H1 (cell line): ENCODE results near the gene IFNL1. TPM values are rescaled to one million over a fixed set of nuclear protein-coding genes. Genes with fewer than 3 reads are reported as not detected.

Source experiments
- CTCF ChIA-PET: fragments of 300-600 bp; sonication (Branson Sonifier 250); formaldehyde crosslinking; loops from one replicate; lab custom pipeline; 2021; ENCODE audit not compliant: partially characterized antibody; lab: Charles Lee
- POLR2A ChIA-PET: fragments of 300-600 bp; sonication (Branson Sonifier 250); formaldehyde crosslinking; loops from one replicate; lab custom pipeline; 2021; ENCODE audit warnings: inconsistent platforms; ENCODE audit not compliant: partially characterized antibody; lab: Charles Lee
- DNase-seq, 2 experiments: peaks; one replicate each; pipeline versions ENCODE4 v3.0.0 to v3.0.0-alpha.2; 2010 to 2022; ENCODE audit warnings: low spot score in 2 of 2, low read depth in 1 of 2, mixed read lengths in 1 of 2
- FAIRE-seq: peaks from 2 replicates; lab custom pipeline; 2011; peaks lifted over from hg19 to GRCh38; lab: Jason Lieb, UNC
- H2AFZ ChIP-seq: 2 replicates; pipeline ENCODE4 v1.8.1; 2012; ENCODE audit warnings: low read length, inconsistent platforms
- H2AK5ac ChIP-seq: 2 replicates; pipeline ENCODE4 v1.6.1; 2013; ENCODE audit warnings: low read depth, low read length
- H2BK120ac ChIP-seq: replicated peaks from 2 replicates; pipeline ENCODE3; 2013; ENCODE audit warnings: low read depth, low read length, inconsistent platforms
- H2BK12ac ChIP-seq: 2 replicates; pipeline ENCODE4 v1.6.1; 2013; ENCODE audit warnings: low read depth, low read length
- H2BK15ac ChIP-seq: 2 replicates; pipeline ENCODE4 v1.6.1; 2013; ENCODE audit warnings: low read length
- H2BK20ac ChIP-seq: 2 replicates; pipeline ENCODE4 v1.6.1; 2013; ENCODE audit warnings: low read length
- H2BK5ac ChIP-seq: 2 replicates; pipeline ENCODE4 v1.6.1; 2013; ENCODE audit warnings: low read depth, low read length
- H3K14ac ChIP-seq: 2 replicates; pipeline ENCODE4 v1.6.1; 2013; ENCODE audit warnings: inconsistent platforms; ENCODE audit not compliant: insufficient read length
- H3K18ac ChIP-seq: 2 replicates; pipeline ENCODE4 v1.6.1; 2013; ENCODE audit warnings: low read length; ENCODE audit errors: extremely low read depth
- H3K23ac ChIP-seq: 2 replicates; pipeline ENCODE4 v1.6.1; 2013; ENCODE audit warnings: inconsistent platforms; ENCODE audit not compliant: insufficient read length
- H3K23me2 ChIP-seq: 2 replicates; pipeline ENCODE4 v1.6.1; 2013; ENCODE audit warnings: low read depth, low read length
- H3K27ac ChIP-seq: 2 replicates; pipeline ENCODE4 v1.6.1; 2011; ENCODE audit warnings: low read depth, low read length, inconsistent platforms
- H3K27me3 ChIP-seq, 4 experiments: replicated peaks in 1 of 4; 1 replicate in 1 of 4; 2 replicates in 3 of 4; pipeline versions ENCODE4 v1.6.1 to v1.8.1; 2011 to 2013; ENCODE audit warnings: low read length in 3 of 4, mild to moderate bottlenecking in 3 of 4, inconsistent platforms in 2 of 4, mixed read lengths in 2 of 4, moderate library complexity in 1 of 4; ENCODE audit not compliant: control insufficient read depth in 3 of 4, insufficient read depth in 3 of 4; ENCODE audit errors: extremely low read depth in 1 of 4
- H3K36me3 ChIP-seq, 4 experiments: 2 replicates each; pipeline versions ENCODE4 v1.6.1 to v1.8.1; 2011 to 2013; ENCODE audit warnings: mild to moderate bottlenecking in 4 of 4, low read length in 3 of 4, moderate library complexity in 2 of 4, control low read depth in 1 of 4, inconsistent platforms in 1 of 4; ENCODE audit not compliant: insufficient read depth in 4 of 4, control insufficient read depth in 2 of 4
- H3K4ac ChIP-seq: replicated peaks from 2 replicates; pipeline ENCODE3; 2013; ENCODE audit warnings: low read length, low read depth, mixed read lengths, inconsistent platforms; ENCODE audit not compliant: insufficient read length
- H3K4me1 ChIP-seq, 4 experiments: replicated peaks in 1 of 4; 1 replicate in 1 of 4; 2 replicates in 3 of 4; pipeline versions ENCODE4 v1.6.1 to v1.8.1; 2011 to 2013; ENCODE audit warnings: low read length in 3 of 4, inconsistent platforms in 2 of 4, mixed read lengths in 1 of 4; ENCODE audit not compliant: insufficient read depth in 4 of 4, control insufficient read depth in 3 of 4
- H3K4me2 ChIP-seq, 2 experiments: 2 replicates each; pipeline versions ENCODE4 v1.6.1 to v1.8.1; 2011 to 2013; ENCODE audit warnings: low read depth in 2 of 2, low read length in 2 of 2, control low read depth in 1 of 2, inconsistent platforms in 1 of 2, mild to moderate bottlenecking in 1 of 2; ENCODE audit not compliant: insufficient read depth in 1 of 2
- H3K4me3 ChIP-seq, 4 experiments: fragments of 200-600, 300-600 bp in 1 of 4; sonication (generic), shearing (Covaris generic), sonication (Bioruptor Twin) in 1 of 4; 2 replicates each; pipeline versions ENCODE4 v1.5.1 to v1.8.1; 2011 to 2016; ENCODE audit warnings: low read length in 4 of 4, low read depth in 3 of 4, control low read depth in 2 of 4, inconsistent platforms in 2 of 4, mild to moderate bottlenecking in 2 of 4, mixed read lengths in 1 of 4, moderate library complexity in 1 of 4; ENCODE audit not compliant: insufficient read depth in 2 of 4; ENCODE audit errors: extremely low read depth in 1 of 4
- H3K56ac ChIP-seq: replicated peaks from 2 replicates; pipeline ENCODE3; 2013; ENCODE audit warnings: low read depth, mild to moderate bottlenecking, mixed read lengths, low read length, inconsistent platforms; ENCODE audit not compliant: insufficient read length
- H3K79me1 ChIP-seq: 2 replicates; pipeline ENCODE4 v1.6.1; 2013; ENCODE audit warnings: low read depth, low read length, control low read depth
- H3K79me2 ChIP-seq, 2 experiments: 2 replicates each; pipeline versions ENCODE4 v1.6.1 to v1.8.1; 2012 to 2013; ENCODE audit warnings: low read length in 2 of 2, mild to moderate bottlenecking in 2 of 2, inconsistent platforms in 1 of 2; ENCODE audit not compliant: insufficient read depth in 2 of 2, control insufficient read depth in 1 of 2
- H3K9ac ChIP-seq, 4 experiments: replicated peaks in 1 of 4; 1 replicate in 1 of 4; 2 replicates in 3 of 4; pipeline versions ENCODE4 v1.6.1 to v1.8.1; 2011 to 2013; ENCODE audit warnings: low read depth in 3 of 4, low read length in 3 of 4, control low read depth in 2 of 4, mild to moderate bottlenecking in 2 of 4, moderate library complexity in 2 of 4, inconsistent platforms in 1 of 4; ENCODE audit errors: extremely low read depth in 1 of 4
- H3K9me3 ChIP-seq, 2 experiments: 2 replicates each; pipeline versions ENCODE4 v1.6.1 to v1.8.1; 2012 to 2013; ENCODE audit warnings: mild to moderate bottlenecking in 2 of 2, moderate library complexity in 2 of 2, control low read depth in 1 of 2, inconsistent platforms in 1 of 2, low read depth in 1 of 2, low read length in 1 of 2, mixed read lengths in 1 of 2; ENCODE audit not compliant: insufficient read depth in 2 of 2
- H4K20me1 ChIP-seq, 2 experiments: replicated peaks in 1 of 2; 2 replicates each; pipeline versions ENCODE3 to v1.8.1; 2011 to 2013; ENCODE audit warnings: inconsistent platforms in 2 of 2, low read length in 2 of 2, mild to moderate bottlenecking in 1 of 2; ENCODE audit not compliant: insufficient read depth in 2 of 2, control insufficient read depth in 1 of 2
- H4K5ac ChIP-seq: 2 replicates; pipeline ENCODE4 v1.6.1; 2013; ENCODE audit warnings: low read length, low read depth, mixed read lengths, inconsistent platforms; ENCODE audit not compliant: insufficient read length
- H4K8ac ChIP-seq: 2 replicates; pipeline ENCODE4 v1.8.0; 2013; ENCODE audit warnings: mild to moderate bottlenecking, moderate library complexity, low read length, inconsistent platforms; ENCODE audit not compliant: insufficient read depth; ENCODE audit errors: extremely low read depth
- H4K91ac ChIP-seq: replicated peaks from 2 replicates; pipeline ENCODE3; 2013; ENCODE audit warnings: low read length, mixed read lengths, inconsistent platforms; ENCODE audit not compliant: insufficient read length
- ATF3 ChIP-seq: IDR thresholded peaks from 2 replicates; pipeline ENCODE4 v1.6.1; 2011; ENCODE audit warnings: low read depth, mild to moderate bottlenecking, low read length; ENCODE audit not compliant: insufficient read depth
- BRCA1 ChIP-seq: IDR thresholded peaks from 2 replicates; pipeline ENCODE4 v1.6.1; 2012; ENCODE audit warnings: low read depth, low read length, improper control_type of control experiment
- CHD1 ChIP-seq: IDR thresholded peaks from 2 replicates; pipeline ENCODE4 v1.6.1; 2012; ENCODE audit warnings: low read depth, low read length, improper control_type of control experiment
- CHD2 ChIP-seq: IDR thresholded peaks from 2 replicates; pipeline ENCODE4 v1.6.1; 2012; ENCODE audit warnings: low read length, improper control_type of control experiment
- HDAC2 ChIP-seq, 2 experiments: fragments of 300-600 bp in 1 of 2; sonication (generic) in 1 of 2; IDR thresholded peaks; 2 replicates each; pipeline ENCODE4 v1.6.1; 2011 to 2012; ENCODE audit warnings: low read depth in 2 of 2, low read length in 2 of 2, mild to moderate bottlenecking in 2 of 2, moderate library complexity in 2 of 2, borderline replicate concordance in 1 of 2, inconsistent platforms in 1 of 2
- KDM5A ChIP-seq: fragments of 200-600 bp; IDR thresholded peaks from 2 replicates; pipeline ENCODE4 v1.7.1; 2012; ENCODE audit warnings: mild to moderate bottlenecking, low read length, inconsistent platforms, mixed read lengths
- NRF1 ChIP-seq: IDR thresholded peaks from 2 replicates; pipeline ENCODE4 v1.6.1; 2011; ENCODE audit warnings: mild to moderate bottlenecking, low read depth, low read length, improper control_type of control experiment
- POLR2A ChIP-seq, 2 experiments: IDR thresholded peaks; 1 replicate in 1 of 2; 2 replicates in 1 of 2; pipeline ENCODE4 v1.6.1; 2011; ENCODE audit warnings: low read depth in 2 of 2, low read length in 2 of 2, mild to moderate bottlenecking in 2 of 2; ENCODE audit errors: control extremely low read depth in 1 of 2
- RAD21 ChIP-seq, 2 experiments: IDR thresholded peaks in 1 of 2; conservative IDR thresholded peaks in 1 of 2; 2 replicates each; pipeline ENCODE4 v1.6.1; 2011; ENCODE audit warnings: low read depth in 2 of 2, low read length in 2 of 2, improper control_type of control experiment in 1 of 2, inconsistent platforms in 1 of 2, mild to moderate bottlenecking in 1 of 2, moderate library complexity in 1 of 2
- RNF2 ChIP-seq: fragments of 200-900, 300-1000 bp; sonication (generic); IDR thresholded peaks from 2 replicates; pipeline ENCODE4 v1.7.1; 2016; ENCODE audit warnings: borderline replicate concordance, low read depth, mild to moderate bottlenecking, antibody characterized with exemption, low read length; ENCODE audit not compliant: poor library complexity, severe bottlenecking; ENCODE audit errors: missing control alignments
- WGBS, 2 experiments: shearing (Covaris generic) in 1 of 2; methylation state at CpG; one replicate each; pipeline versions ENCODE4 v1.1.6 to v1.1.7; 2013 to 2015; ENCODE audit warnings: low lambda C conversion rate in 2 of 2, mixed read lengths in 2 of 2, inconsistent platforms in 1 of 2, low coverage in 1 of 2, missing lambda C conversion rate in 1 of 2; ENCODE audit not compliant: insufficient replicate concordance in 2 of 2, insufficient coverage in 1 of 2, insufficient read length in 1 of 2; ENCODE audit errors: extremely low coverage in 1 of 2, missing lambda C conversion rate in 1 of 2; 5-methylcytosine and 5-hydroxymethylcytosine counted together
- polyA plus RNA-seq, 7 experiments: library from polyadenylated mRNA; depleted of rRNA in 3 of 7; stranded (reverse) in 5 of 7; unstranded in 2 of 7; fragments of >200 nt in 5 of 7; fragments of 200-250 nt in 2 of 7; gene quantifications; 1 replicate in 5 of 7; 2 replicates in 1 of 7; 4 replicates in 1 of 7; pipeline versions ENCODE4 v1.2.1 to v1.2.3, GENCODE V29; 2011 to 2013; ENCODE audit warnings: missing spikeins in 2 of 7, mixed read lengths in 2 of 7
- total RNA-seq: library from RNA; stranded (reverse); fragmentation: NEBNext Ultra II Directional; extraction: Animal tissue kit (Norgen Biotek cat#: 25700); gene quantifications from 2 replicates; pipeline ENCODE4 v1.2.1, GENCODE V29; 2021

The IFNL1 gene
- total and polyA plus RNA-seq, 2 of the 8 experiments (the other 6 are each of a cell fraction or from before 2014, with no cell fraction given), result not detected

GRCh38 chr19:39299832-39300231 lies 3.6 kb downstream of the IFNL1 start:
- H4K5ac ChIP-seq, result no peak overlapping the region
- H4K91ac ChIP-seq, result no peak overlapping the region
- no peaks in the 10 kb centered on the region for H3K79me1 ChIP-seq
- H2BK12ac ChIP-seq, result no peak overlapping the region
- H3K56ac ChIP-seq, result no peak overlapping the region
- CTCF ChIA-PET, result interaction anchor here (0.6 kb wide), 1 partner anchor 414 kb away, joined by 5 read pairs; no protein-coding TSS in a partner anchor
- H2BK5ac ChIP-seq, result no peak overlapping the region
- no peak overlapping the region for H2BK120ac ChIP-seq
- DNase-seq (no peak), FAIRE-seq (no peak)
- H3K23ac ChIP-seq, result no peak overlapping the region
- no peak overlapping the region for H3K18ac ChIP-seq
- WGBS, 2 experiments, result 93% methylated on average over 10 of the region's 10 CpGs; no CpG with 5 or more reads in 1 of the 2 experiments
- peaks cover 0 to 5% (median 0%) of the 10 kb centered on the region in 4 experiments; a peak in 2 of 7 replicates for H3K27me3 ChIP-seq
- no peak overlapping the region for H2AK5ac ChIP-seq
- no peak overlapping the region for H2BK15ac ChIP-seq
- H3K36me3 ChIP-seq, result no peaks in the 10 kb centered on the region
- POLR2A ChIA-PET, result interaction anchor here (0.6 kb wide), 1 partner anchor 10 kb away, joined by 3 read pairs; no protein-coding TSS in a partner anchor
- no peak overlapping the region for H3K4ac ChIP-seq
- peaks cover 0 to 7% (median 5%) of the 10 kb centered on the region in 4 experiments; a peak in 3 of 7 replicates for H3K4me1 ChIP-seq
- H3K9me3 ChIP-seq, result no peaks in the 10 kb centered on the region
- no peaks in the 10 kb centered on the region for H3K79me2 ChIP-seq
- H3K14ac ChIP-seq, result no peak overlapping the region
- no peak overlapping the region for H3K9ac ChIP-seq
- H3K27ac ChIP-seq, result no peak overlapping the region
- no peak overlapping the region for H4K8ac ChIP-seq
- no peak overlapping the region for H3K4me3 ChIP-seq
- H4K20me1 ChIP-seq, result no peaks in the 10 kb centered on the region
- no peak overlapping the region for H3K4me2 ChIP-seq
- H3K23me2 ChIP-seq, result peaks cover 2% of the 10 kb centered on the region; the same call in 1 of the 2 replicates
- no peak overlapping the region for H2BK20ac ChIP-seq
- no peak overlapping the region for H2AFZ ChIP-seq
- TF ChIP-seq CHD2, result no peak
- TF ChIP-seq BRCA1, result no peak
- no peak for TF ChIP-seq POLR2A (IDR thresholded peaks at IDR 0.05; ENCODE audit: control extremely low read depth in 1 of 2, low read depth in 2 of 2, low read length in 2 of 2)
- no peak for TF ChIP-seq ATF3
- TF ChIP-seq RNF2, result no peak
- TF ChIP-seq KDM5A, result no peak
- no peak for TF ChIP-seq HDAC2 (IDR thresholded peaks at IDR 0.05; ENCODE audit: borderline replicate concordance in 1 of 2, low read depth in 2 of 2, low read length in 2 of 2)
- no peak for TF ChIP-seq NRF1
- TF ChIP-seq CHD1, result no peak
- TF ChIP-seq RAD21 (IDR thresholded peaks at IDR 0.05 in 1 of 2, conservative IDR thresholded peaks at IDR 0.05 in 1 of 2; ENCODE audit: low read depth in 2 of 2, low read length in 2 of 2), result no peak
